Thyroid gland (tissue), 4 donors: ENCODE data around the gene PGBD2. TPM values are rescaled to one million over a fixed set of nuclear protein-coding genes. Genes with fewer than 3 reads are reported as not detected.

Source experiments
- DNase-seq, 2 donors: peaks; one replicate each; pipeline ENCODE4 v3.0.0-alpha.2; 2019
- H3K27ac ChIP-seq, 3 donors: fragments of 200-600 bp; sonication (generic); 1 replicate in 2 of 3; 2 replicates in 1 of 3; pipeline ENCODE4 v1.5.1; 2016 to 2019; ENCODE audit warnings: mild to moderate bottlenecking in 1 of 3, moderate library complexity in 1 of 3
- H3K27me3 ChIP-seq: fragments of 200-600 bp; sonication (generic); one replicate; pipeline ENCODE4 v1.5.1; 2019
- H3K36me3 ChIP-seq, 2 donors: fragments of 200-600 bp; sonication (generic); one replicate each; pipeline ENCODE4 v1.5.1; 2016 to 2019
- H3K4me1 ChIP-seq, 2 donors: fragments of 200-600 bp; sonication (generic); one replicate each; pipeline ENCODE4 v1.5.1; 2017 to 2019
- H3K4me3 ChIP-seq, 3 donors: fragments of 200-600 bp; sonication (generic); replicated peaks in 1 of 3; 1 replicate in 2 of 3; 2 replicates in 1 of 3; pipeline ENCODE4 v1.5.1; 2016; ENCODE audit warnings: mild to moderate bottlenecking in 1 of 3
- H3K9me3 ChIP-seq: fragments of 200-600 bp; sonication (generic); one replicate; pipeline ENCODE4 v1.5.1; 2017
- POLR2A ChIP-seq, 2 donors: fragments of 450-650 bp; IDR thresholded peaks; one replicate each; pipeline ENCODE4 v1.6.1; 2017; ENCODE audit warnings: antibody characterized with exemption in 2 of 2, mild to moderate bottlenecking in 2 of 2, moderate library complexity in 1 of 2
- WGBS, 2 donors: methylation state at CpG; one replicate each; pipeline ENCODE4 v1.1.5; 2017; 5-methylcytosine and 5-hydroxymethylcytosine counted together
- intact Hi-C: fragments of 100-400 bp; cut with DNase I; formaldehyde crosslinking; loops from one replicate; pipeline ENCODE4 v1.15.1; 2023
- total RNA-seq, 4 donors: library from RNA; depleted of rRNA; stranded (reverse); fragments of >200 nt; gene quantifications; one replicate each; pipeline ENCODE4 v1.2.3, GENCODE V29; 2016
- TF ChIP-seq, protein P1 (sequence below), 6 experiments: fragments of 200-600 bp in 3 of 6; fragments of 450-650 bp in 3 of 6; sonication (generic) in 3 of 6; IDR thresholded peaks; one replicate each; pipeline ENCODE4 v1.5.1; 2016 to 2019; ENCODE audit warnings: antibody characterized with exemption in 6 of 6, mild to moderate bottlenecking in 2 of 6, inconsistent platforms in 1 of 6, moderate library complexity in 1 of 6

Gene PGBD2
- total RNA-seq, 4 donors from 2014 or later, result 10.0 to 20.3 (median 14.4) TPM

DNA sequence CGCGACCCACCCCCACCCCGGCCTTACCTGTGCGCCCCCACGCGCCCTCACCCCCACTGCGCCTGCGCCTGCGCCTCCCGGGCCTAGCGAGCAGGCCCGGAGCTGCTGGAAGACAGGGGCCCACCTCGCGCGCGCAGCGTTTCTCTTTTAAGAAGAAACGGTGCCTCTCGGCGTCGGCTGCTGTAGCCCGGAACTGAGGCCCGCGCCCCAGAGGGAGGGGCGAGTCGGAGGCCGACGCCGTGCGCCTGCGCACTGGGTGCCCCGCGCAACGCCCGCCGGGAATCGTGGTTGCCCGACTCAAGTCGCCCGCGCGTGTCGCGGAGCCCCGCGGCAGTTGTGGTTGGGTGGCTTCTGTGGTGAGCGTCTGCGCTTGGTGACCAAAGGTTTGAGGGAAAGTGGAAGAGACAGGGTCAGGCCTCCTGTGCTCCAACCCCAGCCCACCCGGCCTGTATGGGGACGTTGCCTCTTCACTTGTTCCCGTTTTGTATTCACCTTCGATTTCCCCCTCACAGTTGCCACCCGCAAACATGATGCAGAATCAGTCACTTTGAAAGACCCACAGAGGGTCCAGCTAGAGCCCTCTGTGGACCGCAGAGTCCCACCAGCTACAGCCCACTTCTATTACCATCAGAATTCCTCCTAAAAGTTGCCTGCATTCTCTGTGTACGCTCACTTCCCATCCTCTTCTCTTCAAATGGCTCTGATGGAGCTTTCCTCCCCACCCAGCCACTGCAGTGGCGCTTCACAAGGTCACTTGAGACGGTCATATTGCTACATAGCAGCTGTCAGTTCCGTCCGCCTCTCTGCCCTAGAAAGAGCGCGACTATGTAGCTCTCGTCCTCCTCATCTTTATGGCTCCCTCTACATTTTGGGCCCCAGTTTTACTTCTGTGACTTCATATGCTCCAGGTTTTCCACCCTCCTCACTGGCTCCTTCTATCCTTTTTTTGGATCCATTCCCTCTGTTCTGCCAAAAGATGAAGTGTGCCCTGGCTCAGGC is 46.8 kb upstream of the PGBD2 start, which contains the start of gene ZNF692:
ZNF692 (minus strand) TSS at position 195 of the 999 bp plus-strand sequence. CDS start 776 bp downstream, outside the sequence.
- Histone ChIP-seq H3K9me3 (no peaks in the 10 kb centered on the region), H3K27me3 (no peaks in the 10 kb centered on the region), H3K27ac (peak within 1 kb of the TSS; percentile 78 to 95 (median 88)), H3K4me3 (peak within 1 kb of the TSS; percentile 33 to 57 (median 40)), H3K36me3 (no peaks in the 10 kb centered on the region), H3K4me1 (peaks cover 20 to 32% of the 10 kb centered on the region in 2 donors)
- 14 to 25% methylated on average over 15 to 30 of the region's 62 CpGs for WGBS, 2 donors
- intact Hi-C loops, result no loop called here
- TF ChIP-seq, protein P1, sequence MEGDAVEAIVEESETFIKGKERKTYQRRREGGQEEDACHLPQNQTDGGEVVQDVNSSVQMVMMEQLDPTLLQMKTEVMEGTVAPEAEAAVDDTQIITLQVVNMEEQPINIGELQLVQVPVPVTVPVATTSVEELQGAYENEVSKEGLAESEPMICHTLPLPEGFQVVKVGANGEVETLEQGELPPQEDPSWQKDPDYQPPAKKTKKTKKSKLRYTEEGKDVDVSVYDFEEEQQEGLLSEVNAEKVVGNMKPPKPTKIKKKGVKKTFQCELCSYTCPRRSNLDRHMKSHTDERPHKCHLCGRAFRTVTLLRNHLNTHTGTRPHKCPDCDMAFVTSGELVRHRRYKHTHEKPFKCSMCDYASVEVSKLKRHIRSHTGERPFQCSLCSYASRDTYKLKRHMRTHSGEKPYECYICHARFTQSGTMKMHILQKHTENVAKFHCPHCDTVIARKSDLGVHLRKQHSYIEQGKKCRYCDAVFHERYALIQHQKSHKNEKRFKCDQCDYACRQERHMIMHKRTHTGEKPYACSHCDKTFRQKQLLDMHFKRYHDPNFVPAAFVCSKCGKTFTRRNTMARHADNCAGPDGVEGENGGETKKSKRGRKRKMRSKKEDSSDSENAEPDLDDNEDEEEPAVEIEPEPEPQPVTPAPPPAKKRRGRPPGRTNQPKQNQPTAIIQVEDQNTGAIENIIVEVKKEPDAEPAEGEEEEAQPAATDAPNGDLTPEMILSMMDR (IDR thresholded peaks at IDR 0.05), result no peak
- TF ChIP-seq POLR2A (IDR thresholded peaks at IDR 0.05), result peak in 1 of 2 donors; percentile 91
- peak; percentile 99 for DNase-seq

DNA sequence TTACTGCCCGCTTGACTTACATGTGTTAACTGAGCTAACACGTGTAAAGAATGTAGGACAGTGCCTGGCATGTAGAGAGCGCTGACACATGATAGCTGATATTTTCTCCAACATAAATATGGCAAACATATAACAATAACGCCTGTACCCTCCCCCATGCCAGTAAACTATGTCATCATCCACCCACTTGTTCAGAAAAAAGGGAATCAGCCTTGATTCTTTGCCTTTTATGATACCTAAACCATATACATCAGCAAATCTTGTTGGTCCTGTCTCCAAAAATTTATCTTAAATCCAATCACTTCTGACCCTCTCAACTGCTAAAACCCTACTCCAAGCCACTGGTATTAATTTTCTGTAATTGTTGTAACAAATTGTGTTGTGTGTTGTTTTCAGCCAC is 46.0 kb upstream of the PGBD2 start:
- Histone ChIP-seq H3K27me3 (no peaks in the 10 kb centered on the region), H3K9me3 (no peaks in the 10 kb centered on the region), H3K36me3 (no peaks in the 10 kb centered on the region), H3K27ac (no peak overlapping the region), H3K4me3 (no peak overlapping the region), H3K4me1 (peaks cover 20 to 32% of the 10 kb centered on the region in 2 donors)
- DNase-seq, result no peak
- WGBS, 2 donors, result 89 to 93% methylated on average over 4 of the region's 4 CpGs
- no peak for TF ChIP-seq POLR2A (IDR thresholded peaks at IDR 0.05)
- TF ChIP-seq, protein P1 (IDR thresholded peaks at IDR 0.05), result no peak
- intact Hi-C loops, result no loop called here

DNA sequence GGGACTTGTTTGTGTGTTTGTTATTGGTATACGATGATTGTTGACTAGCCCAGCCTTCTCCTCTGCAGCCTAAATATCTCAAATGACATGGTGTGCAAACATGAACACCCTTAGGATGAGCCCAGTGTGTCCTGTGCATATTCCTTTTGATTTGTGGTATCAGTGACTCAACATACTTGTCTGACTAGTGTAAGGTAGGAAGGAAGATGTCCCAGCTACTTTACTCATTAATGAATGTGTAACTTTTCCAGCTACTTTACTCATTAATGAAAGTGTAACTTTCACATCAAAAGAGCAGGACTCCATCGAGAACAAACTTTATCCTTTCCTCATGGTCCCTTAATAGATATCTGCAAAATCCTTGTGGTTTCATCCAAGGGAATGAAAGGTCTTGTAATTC is 44.4 kb upstream of the PGBD2 start:
- TF ChIP-seq, protein P1 (IDR thresholded peaks at IDR 0.05), result no peak
- TF ChIP-seq POLR2A (IDR thresholded peaks at IDR 0.05), result no peak
- no peak for DNase-seq
- peaks cover 20 to 32% of the 10 kb centered on the region in 2 donors for H3K4me1 ChIP-seq
- H3K27me3 ChIP-seq, result no peaks in the 10 kb centered on the region
- H3K36me3 ChIP-seq, result no peaks in the 10 kb centered on the region
- H3K4me3 ChIP-seq, result no peak overlapping the region
- intact Hi-C loops, result no loop called here
- WGBS, 2 donors, result 90 to 91% methylated on average over 2 of the region's 2 CpGs
- H3K27ac ChIP-seq, result no peak overlapping the region
- H3K9me3 ChIP-seq, result no peaks in the 10 kb centered on the region

DNA sequence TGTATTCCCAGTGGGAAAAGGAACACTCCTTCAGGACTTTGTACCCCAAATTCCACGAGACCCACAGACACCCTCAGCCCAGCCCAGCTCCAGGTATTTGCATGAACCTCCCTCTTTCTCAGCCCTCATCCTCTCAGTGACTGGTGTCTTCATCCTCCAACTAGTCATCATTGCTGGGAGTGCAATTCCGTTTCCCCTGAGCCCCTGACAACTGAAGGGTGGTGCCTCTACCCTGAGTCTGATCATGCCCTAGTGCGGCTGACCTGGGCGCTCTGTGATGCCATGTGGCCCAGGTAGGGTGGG is 43.4 kb upstream of the PGBD2 start:
- H3K36me3 ChIP-seq, result no peaks in the 10 kb centered on the region
- TF ChIP-seq, protein P1 (IDR thresholded peaks at IDR 0.05), result no peak
- TF ChIP-seq POLR2A (IDR thresholded peaks at IDR 0.05), result no peak
- WGBS, 2 donors, result 14 to 27% methylated on average over 2 of the region's 4 CpGs
- H3K27ac ChIP-seq, result peak overlapping the region; percentile 45 to 72 (median 72)
- H3K4me1 ChIP-seq, result peaks cover 13 to 23% of the 10 kb centered on the region in 2 donors
- DNase-seq, result no peak
- no peaks in the 10 kb centered on the region for H3K9me3 ChIP-seq
- intact Hi-C loops, result no loop called here
- H3K4me3 ChIP-seq, result peak overlapping the region in 2 of 3 donors; percentile 19 to 47
- H3K27me3 ChIP-seq, result no peaks in the 10 kb centered on the region
